Transverse colon (tissue), 4 donors: ENCODE data around the gene TRABD2A. TPM values are rescaled to one million over a fixed set of nuclear protein-coding genes. Genes with fewer than 3 reads are reported as not detected.

ENCODE experiments used
- DNase-seq: peaks from one replicate; pipeline ENCODE4 v3.0.0-alpha.2; 2019
- H3K27ac ChIP-seq, 4 donors: fragments of 200-600 bp; sonication (generic); 2 replicates each; pipeline ENCODE4 v1.5.1; 2016 to 2018; ENCODE audit warnings: inconsistent platforms in 4 of 4
- H3K27me3 ChIP-seq: fragments of 200-600 bp; sonication (generic); 2 replicates; pipeline ENCODE4 v1.5.1; 2017; ENCODE audit warnings: inconsistent platforms
- H3K36me3 ChIP-seq, 4 donors: fragments of 200-600 bp; sonication (generic); 2 replicates each; pipeline ENCODE4 v1.5.1; 2017 to 2019; ENCODE audit warnings: inconsistent platforms in 4 of 4
- H3K4me1 ChIP-seq, 4 donors: fragments of 200-600 bp; sonication (generic); 2 replicates each; pipeline ENCODE4 v1.5.1; 2017 to 2020; ENCODE audit warnings: inconsistent platforms in 4 of 4
- H3K4me3 ChIP-seq, 4 donors: fragments of 200-600 bp; sonication (generic); 1 replicate in 1 of 4; 2 replicates in 3 of 4; pipeline versions ENCODE4 v1.5.1 to v1.6.1; 2017 to 2019; ENCODE audit warnings: inconsistent platforms in 4 of 4
- H3K9me3 ChIP-seq, 2 donors: fragments of 200-600 bp; sonication (generic); 2 replicates each; pipeline ENCODE4 v1.5.1; 2017 to 2019; ENCODE audit warnings: inconsistent platforms in 2 of 2
- CTCF ChIP-seq, 5 experiments: fragments of 200-600 bp in 3 of 5; fragments of 450-650 bp in 2 of 5; sonication (generic) in 3 of 5; IDR thresholded peaks; 1 replicate in 2 of 5; 2 replicates in 3 of 5; pipeline ENCODE4 v1.5.1; 2016 to 2017; ENCODE audit warnings: antibody characterized with exemption in 5 of 5, inconsistent platforms in 3 of 5, mild to moderate bottlenecking in 2 of 5, moderate library complexity in 1 of 5
- EP300 ChIP-seq: sonication (generic); formaldehyde crosslinking; IDR thresholded peaks from one replicate; pipeline ENCODE4 v1.6.1; 2017; ENCODE audit warnings: antibody characterized with exemption, low read depth
- POLR2A ChIP-seq: fragments of 450-650 bp; IDR thresholded peaks from one replicate; pipeline ENCODE4 v1.6.1; 2016; ENCODE audit warnings: antibody characterized with exemption, mild to moderate bottlenecking, moderate library complexity
- POLR2AphosphoS5 ChIP-seq, 3 donors: sonication (generic); formaldehyde crosslinking; IDR thresholded peaks; one replicate each; pipeline ENCODE4 v1.6.1; 2016; ENCODE audit warnings: antibody characterized with exemption in 3 of 3
- WGBS, 2 donors: methylation state at CpG; one replicate each; pipeline ENCODE4 v1.1.5; 2018; ENCODE audit warnings: low coverage in 1 of 2; 5-methylcytosine and 5-hydroxymethylcytosine counted together
- in situ Hi-C, 4 donors: fragments of 200-750 bp; cut with MboI; loops; one replicate each; pipeline versions ENCODE4 v1.15.0 to v1.15.1; 2017; ENCODE audit warnings: low sequenced_read_pairs in 3 of 4, low pct_ligation_motif_present in 1 of 4, low pct_unique_long_range_greater_than_20kb in 1 of 4
- intact Hi-C: fragments of 100-400 bp; cut with DNase I; formaldehyde crosslinking; loops from one replicate; pipeline ENCODE4 v1.15.1; 2023; ENCODE audit warnings: low total_unique reads
- total RNA-seq, 4 donors: library from RNA; depleted of rRNA; stranded (reverse); fragments of >200 nt; gene quantifications; one replicate each; pipeline ENCODE4 v1.1.0, GENCODE V29; 2016

The TRABD2A gene
- total RNA-seq, 4 donors from 2014 or later, result 21.3 to 230 (median 76.5) TPM

GRCh38 chr2:84807063-84807485 is 73.8 kb downstream of the TRABD2A start:
- TF ChIP-seq POLR2AphosphoS5 (IDR thresholded peaks at IDR 0.05) (no peak), CTCF (IDR thresholded peaks at IDR 0.05) (no peak), EP300 (no peak), POLR2A (no peak)
- H3K4me1 ChIP-seq, result peaks cover 0 to 10% (median 0%) of the 10 kb centered on the region in 4 donors
- DNase-seq, result peak; percentile 20
- 48 to 71% methylated on average over 3 to 4 of the region's 4 CpGs for WGBS, 2 donors
- H3K4me3 ChIP-seq, result no peak overlapping the region
- peak overlapping the region in 1 of 4 donors; percentile 17 for H3K27ac ChIP-seq
- no peaks in the 10 kb centered on the region for H3K36me3 ChIP-seq
- peaks cover 3 to 9% of the 10 kb centered on the region in 2 donors for H3K9me3 ChIP-seq
- H3K27me3 ChIP-seq, result no peaks in the 10 kb centered on the region
- intact Hi-C loops, result no loop called here
- in situ Hi-C loops, result no loop called here

DNA sequence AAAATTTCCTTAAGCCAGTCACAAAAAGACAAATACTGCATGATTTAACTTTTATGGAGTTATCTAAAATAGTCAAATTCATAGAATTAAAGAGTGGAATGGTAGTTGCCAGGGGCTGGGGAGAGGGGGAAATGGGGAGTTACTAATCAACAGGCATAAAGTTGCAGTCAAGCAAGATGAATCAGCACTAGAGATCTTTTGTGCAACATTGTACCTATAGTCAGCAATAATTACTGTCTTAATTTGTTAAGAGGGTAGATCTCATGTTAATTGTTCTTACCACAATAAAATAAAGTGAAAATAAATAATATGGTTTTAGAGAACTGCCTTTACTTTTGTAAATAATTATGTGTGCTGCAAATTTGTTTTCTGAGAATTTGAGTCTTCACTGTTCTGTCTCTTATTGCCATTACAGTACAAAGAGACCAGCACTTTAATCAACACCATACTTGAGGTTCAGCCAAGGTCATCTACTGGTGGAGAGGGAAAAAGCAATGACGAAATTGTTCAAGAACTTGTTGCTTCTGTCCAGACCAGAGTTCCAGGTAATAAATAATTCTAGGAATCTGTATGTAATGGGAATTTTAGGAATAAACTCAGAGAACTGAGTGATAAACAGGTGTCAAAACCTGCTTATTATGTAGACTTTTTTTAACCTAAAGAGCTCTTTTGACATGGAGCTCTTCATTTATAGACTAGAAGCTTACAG is 75.5 kb downstream of the TRABD2A start:
- TF ChIP-seq EP300, result no peak
- intact Hi-C loops, result no loop called here

DNA sequence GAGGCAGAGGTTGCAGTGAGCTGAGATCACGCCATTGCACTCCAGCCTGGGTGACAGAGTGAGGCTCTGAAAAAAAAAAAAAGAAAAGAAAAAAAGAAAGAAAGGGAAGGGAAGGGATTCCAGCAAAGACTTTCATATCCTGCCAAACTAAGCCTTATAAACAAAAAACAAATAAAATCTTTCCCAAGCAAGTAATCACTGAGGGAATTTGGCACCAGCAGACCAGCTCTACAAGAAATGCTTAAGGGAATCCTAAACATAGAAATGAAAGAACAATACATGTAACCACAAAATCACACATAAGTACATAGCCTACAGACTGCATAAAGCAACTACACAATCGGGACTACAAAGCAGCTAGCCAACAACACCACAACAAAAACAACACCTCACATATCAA is 79.1 kb downstream of the TRABD2A start:
- H3K27ac ChIP-seq, result no peak overlapping the region
- H3K27me3 ChIP-seq, result no peaks in the 10 kb centered on the region
- intact Hi-C loops, result no loop called here
- H3K9me3 ChIP-seq, result peaks cover 3 to 13% of the 10 kb centered on the region in 2 donors
- in situ Hi-C loops, result no loop called here
- whole genome bisulfite sequencing, 2 donors, result 79 to 88% methylated on average over 2 of the region's 2 CpGs
- peaks cover 0 to under 1% (median 0%) of the 10 kb centered on the region in 4 donors for H3K4me1 ChIP-seq
- H3K4me3 ChIP-seq, result no peak overlapping the region
- H3K36me3 ChIP-seq, result no peaks in the 10 kb centered on the region
- TF ChIP-seq EP300 (no peak), CTCF (IDR thresholded peaks at IDR 0.05) (no peak), POLR2AphosphoS5 (IDR thresholded peaks at IDR 0.05) (no peak), POLR2A (no peak)
- no peak for DNase-seq

More for the DNA sequence above, 75.5 kb downstream of the TRABD2A start:
- no peaks in the 10 kb centered on the region for H3K36me3 ChIP-seq
- no peaks in the 10 kb centered on the region for H3K27me3 ChIP-seq
- no peak overlapping the region for H3K4me3 ChIP-seq
- in situ Hi-C loops, result no loop called here
- peaks cover 3 to 13% of the 10 kb centered on the region in 2 donors for H3K9me3 ChIP-seq
- no peak for DNase-seq
- peaks cover 0 to 10% (median 0%) of the 10 kb centered on the region in 4 donors for H3K4me1 ChIP-seq
- WGBS, 2 donors, result 67 to 70% methylated on average over 1 of the region's 1 CpG
- H3K27ac ChIP-seq, result no peak overlapping the region

DNA sequence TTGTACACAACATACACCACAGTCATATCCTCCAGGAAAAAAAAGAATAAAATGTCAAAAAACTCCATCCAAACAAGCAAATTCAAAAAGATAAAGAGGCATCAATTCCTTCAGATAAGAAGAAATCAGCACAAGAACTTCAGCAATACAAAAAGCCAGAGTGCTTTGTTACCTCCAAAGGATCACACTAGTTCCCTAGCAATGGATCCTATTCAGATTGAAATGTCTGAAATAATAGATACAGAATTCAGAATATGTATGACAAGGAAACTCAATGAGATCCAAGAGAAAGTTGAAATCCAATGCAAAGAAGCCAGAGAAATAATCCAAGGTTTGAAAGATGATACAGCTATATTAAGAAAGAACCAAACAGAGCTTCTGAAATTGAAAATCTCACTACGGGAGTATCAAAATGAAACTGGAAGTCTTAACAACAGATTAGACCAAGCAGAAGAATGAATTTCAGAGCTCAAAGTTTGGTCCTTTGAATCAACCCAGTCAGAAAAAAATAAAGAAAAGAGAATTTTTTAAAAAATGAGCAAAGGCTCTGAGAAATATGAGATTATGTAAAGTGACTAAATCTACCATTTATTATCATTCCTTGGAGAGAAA is 80.6 kb downstream of the TRABD2A start:
- Histone ChIP-seq H3K4me1 (no peaks in the 10 kb centered on the region), H3K36me3 (no peaks in the 10 kb centered on the region), H3K9me3 (peaks cover 3 to 13% of the 10 kb centered on the region in 2 donors), H3K27ac (no peak overlapping the region), H3K4me3 (no peak overlapping the region), H3K27me3 (no peaks in the 10 kb centered on the region)
- DNase-seq, result no peak
- no peak for TF ChIP-seq EP300
- in situ Hi-C loops, result no loop called here
- intact Hi-C loops, result no loop called here
- WGBS, 2 donors, result 63 to 70% methylated on average over 1 of the region's 1 CpG

GRCh38 chr2:84799772-84800171 is 81.1 kb downstream of the TRABD2A start:
- Histone ChIP-seq H3K9me3 (peaks cover 3 to 13% of the 10 kb centered on the region in 2 donors), H3K27ac (no peak overlapping the region), H3K4me1 (no peaks in the 10 kb centered on the region), H3K36me3 (no peaks in the 10 kb centered on the region), H3K4me3 (no peak overlapping the region), H3K27me3 (no peaks in the 10 kb centered on the region)
- no peak for DNase-seq
- intact Hi-C loops, result no loop called here
- WGBS, 2 donors, result 94 to 100% methylated on average over 1 of the region's 1 CpG
- no peak for TF ChIP-seq EP300
- no peak for TF ChIP-seq CTCF (IDR thresholded peaks at IDR 0.05)
- no peak for TF ChIP-seq POLR2A
- TF ChIP-seq POLR2AphosphoS5 (IDR thresholded peaks at IDR 0.05), result no peak
- in situ Hi-C loops, result no loop called here
